ENCODE results near the gene SYNPO2.

DNA sequence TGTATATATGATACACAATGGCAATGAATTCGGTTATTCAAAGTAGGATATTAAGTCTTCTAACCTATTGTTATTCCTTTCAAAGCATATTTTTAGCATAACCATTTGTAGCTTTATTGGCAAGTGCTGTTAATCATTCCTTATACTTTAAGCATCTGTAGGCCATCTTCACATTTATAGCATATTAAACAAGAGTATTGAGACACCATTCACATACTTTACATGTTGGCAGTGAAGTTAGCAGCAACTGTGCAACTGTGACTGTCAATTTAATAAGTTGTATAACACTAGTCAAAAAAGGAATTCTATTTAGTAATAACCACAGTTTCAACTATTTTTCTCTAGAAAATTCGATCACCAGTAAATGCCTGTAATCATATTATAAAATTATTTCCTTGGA is 139.6 kb downstream of the SYNPO2 start:
- TF ChIP-seq, protein P1, sequence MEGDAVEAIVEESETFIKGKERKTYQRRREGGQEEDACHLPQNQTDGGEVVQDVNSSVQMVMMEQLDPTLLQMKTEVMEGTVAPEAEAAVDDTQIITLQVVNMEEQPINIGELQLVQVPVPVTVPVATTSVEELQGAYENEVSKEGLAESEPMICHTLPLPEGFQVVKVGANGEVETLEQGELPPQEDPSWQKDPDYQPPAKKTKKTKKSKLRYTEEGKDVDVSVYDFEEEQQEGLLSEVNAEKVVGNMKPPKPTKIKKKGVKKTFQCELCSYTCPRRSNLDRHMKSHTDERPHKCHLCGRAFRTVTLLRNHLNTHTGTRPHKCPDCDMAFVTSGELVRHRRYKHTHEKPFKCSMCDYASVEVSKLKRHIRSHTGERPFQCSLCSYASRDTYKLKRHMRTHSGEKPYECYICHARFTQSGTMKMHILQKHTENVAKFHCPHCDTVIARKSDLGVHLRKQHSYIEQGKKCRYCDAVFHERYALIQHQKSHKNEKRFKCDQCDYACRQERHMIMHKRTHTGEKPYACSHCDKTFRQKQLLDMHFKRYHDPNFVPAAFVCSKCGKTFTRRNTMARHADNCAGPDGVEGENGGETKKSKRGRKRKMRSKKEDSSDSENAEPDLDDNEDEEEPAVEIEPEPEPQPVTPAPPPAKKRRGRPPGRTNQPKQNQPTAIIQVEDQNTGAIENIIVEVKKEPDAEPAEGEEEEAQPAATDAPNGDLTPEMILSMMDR (IDR thresholded peaks at IDR 0.05) = no peak
- TF ChIP-seq EZH2 (IDR thresholded peaks at IDR 0.05) (no peak), EZH2phosphoT487 (IDR thresholded peaks at IDR 0.05) (no peak)
